Astrocyte of the spinal cord (primary cell): Measurements from ENCODE around the gene TLR10.

Source experiments
- DNase-seq: peaks from one replicate; pipeline ENCODE4 v3.0.0; 2011; ENCODE audit warnings: low read depth, low spot score
- H3K4me3 ChIP-seq: 2 replicates; pipeline ENCODE4 v1.5.1; 2011; ENCODE audit warnings: low read depth, mild to moderate bottlenecking, low read length, moderate library complexity
- CTCF ChIP-seq: IDR thresholded peaks from 2 replicates; pipeline ENCODE4 v1.5.1; 2012; ENCODE audit warnings: low read depth, mild to moderate bottlenecking, low read length, inconsistent platforms
- in situ Hi-C: cut with HindIII; loops from 2 replicates; pipeline ENCODE4 v1.10.0; 2017; ENCODE audit warnings: low sequenced_read_pairs

The TLR10 gene

GRCh38 chr4:38821739-38822138, 38.9 kb upstream of the TLR10 start:
- no peak for TF ChIP-seq CTCF
- no peak for DNase-seq
- in situ Hi-C loops, result no loop called here
- no peak overlapping the region for H3K4me3 ChIP-seq

GRCh38 chr4:38820329-38821061, 37.7 kb upstream of the TLR10 start:
- H3K4me3 ChIP-seq, result no peak overlapping the region
- in situ Hi-C loops, result no loop called here
- TF ChIP-seq CTCF, result no peak
- no peak for DNase-seq

GRCh38 chr4:38819569-38819968, 36.8 kb upstream of the TLR10 start:
- H3K4me3 ChIP-seq, result no peak overlapping the region
- peak; percentile 55 for DNase-seq
- no peak for TF ChIP-seq CTCF
- in situ Hi-C loops, result no loop called here

GRCh38 chr4:38818441-38818976, 35.7 kb upstream of the TLR10 start:
- no peak for DNase-seq
- TF ChIP-seq CTCF, result no peak
- no peak overlapping the region for H3K4me3 ChIP-seq
- in situ Hi-C loops, result no loop called here

- in situ Hi-C loops, result no loop called here
- no peak overlapping the region for H3K4me3 ChIP-seq
- TF ChIP-seq CTCF, result no peak
- DNase-seq, result no peak
Observed at GRCh38 chr4:38815885-38816782, 33.3 kb upstream of the TLR10 start.

- TF ChIP-seq CTCF, result no peak
- DNase-seq, result no peak
- in situ Hi-C loops, result no loop called here
- H3K4me3 ChIP-seq, result no peak overlapping the region
Observed at GRCh38 chr4:38814386-38814785, 31.6 kb upstream of the TLR10 start.
